CD4-positive, alpha-beta T cell (primary cell): ENCODE results near the gene TRAPPC13. TPM values are rescaled to one million over a fixed set of nuclear protein-coding genes. Genes with fewer than 3 reads are reported as not detected.

ENCODE experiments used
- ATAC-seq: fragments of 200-7000 bp; cut with Tn5 transposase; one replicate; pipeline ENCODE4 v1.10.0; 2022; ENCODE audit warnings: mild to moderate bottlenecking; ENCODE audit not compliant: poor library complexity
- CTCF ChIA-PET: fragments of 350-600 bp; sonication (Branson Sonifier 250); formaldehyde crosslinking; loops from one replicate; lab custom pipeline; 2021; ENCODE audit warnings: antibody characterized with exemption, inconsistent platforms; lab: Charles Lee
- POLR2A ChIA-PET: fragments of 350-600 bp; sonication (Branson Sonifier 250); formaldehyde crosslinking; loops from one replicate; lab custom pipeline; 2021; ENCODE audit warnings: antibody characterized with exemption, inconsistent platforms; lab: Charles Lee
- DNase-seq, 14 experiments: peaks; one replicate each; pipeline ENCODE4 v3.0.0-alpha.2; 2013 to 2020; ENCODE audit warnings: mixed read lengths in 2 of 14
- H3K27ac ChIP-seq, 2 donors: one replicate each; pipeline versions ENCODE4 v1.5.1 to v1.7.0; 2013; ENCODE audit warnings: low read length in 2 of 2, low read depth in 1 of 2, mild to moderate bottlenecking in 1 of 2
- H3K27me3 ChIP-seq, 2 experiments: 1 replicate in 1 of 2; 2 replicates in 1 of 2; pipeline versions ENCODE4 v1.6.1 to v1.7.0; 2013; ENCODE audit warnings: low read length in 2 of 2, control low read depth in 1 of 2, mild to moderate bottlenecking in 1 of 2, moderate library complexity in 1 of 2; ENCODE audit not compliant: insufficient read depth in 2 of 2, control insufficient read depth in 1 of 2
- H3K36me3 ChIP-seq: one replicate; pipeline ENCODE4 v1.6.1; 2013; ENCODE audit warnings: low read length, control low read depth; ENCODE audit not compliant: insufficient read depth
- H3K4me1 ChIP-seq: one replicate; pipeline ENCODE4 v1.6.1; 2013; ENCODE audit warnings: low read length, control low read depth; ENCODE audit not compliant: insufficient read depth
- H3K4me3 ChIP-seq: one replicate; pipeline ENCODE4 v1.5.1; 2013; ENCODE audit warnings: mild to moderate bottlenecking, low read length, moderate library complexity
- H3K9me3 ChIP-seq, 2 experiments: 1 replicate in 1 of 2; 2 replicates in 1 of 2; pipeline versions ENCODE4 v1.6.1 to v1.7.0; 2013; ENCODE audit warnings: low read length in 2 of 2, mild to moderate bottlenecking in 2 of 2, control low read depth in 1 of 2, moderate library complexity in 1 of 2; ENCODE audit not compliant: control insufficient read depth in 1 of 2, insufficient read depth in 1 of 2
- H3K27ac Mint-ChIP-seq: one replicate; pipeline ENCODE4 v1.8.0; 2020; ENCODE audit warnings: mixed read lengths
- H3K27me3 Mint-ChIP-seq: one replicate; pipeline ENCODE4 v1.8.0; 2021; ENCODE audit warnings: mixed read lengths
- H3K36me3 Mint-ChIP-seq: one replicate; pipeline ENCODE4 v1.8.0; 2021; ENCODE audit warnings: low read depth, mixed read lengths
- H3K4me1 Mint-ChIP-seq: one replicate; pipeline ENCODE4 v1.8.0; 2021; ENCODE audit warnings: low read depth, mixed read lengths
- H3K4me3 Mint-ChIP-seq: one replicate; pipeline ENCODE4 v1.8.0; 2020; ENCODE audit warnings: mild to moderate bottlenecking, mixed read lengths
- H3K9me3 Mint-ChIP-seq: one replicate; pipeline ENCODE4 v1.8.0; 2020; ENCODE audit warnings: mixed read lengths
- intact Hi-C, 2 experiments: fragments of 100-400 bp; cut with DNase I in 1 of 2; cut with micrococcal nuclease in 1 of 2; formaldehyde crosslinking; loops; one replicate each; pipeline versions ENCODE4 v1.15.1 to v1.9.0; 2023 to 2025; cut with DNase I, micrococcal nuclease
- total RNA-seq, 174 experiments: library from RNA in 2 of 174; stranded (reverse) in 2 of 174; gene quantifications; one replicate each; pipeline ENCODE4 v1.2.3 and lab custom pipeline; 2021 to 2026
- TF ChIP-seq, protein P1 (sequence below): fragments of 200-600 bp; IDR thresholded peaks from one replicate; pipeline ENCODE4 v1.8.0; 2022; ENCODE audit warnings: antibody characterized with exemption, mild to moderate bottlenecking

The TRAPPC13 gene
- total RNA-seq, 2 experiments from 2014 or later: 11.2 to 14.4 TPM

DNA sequence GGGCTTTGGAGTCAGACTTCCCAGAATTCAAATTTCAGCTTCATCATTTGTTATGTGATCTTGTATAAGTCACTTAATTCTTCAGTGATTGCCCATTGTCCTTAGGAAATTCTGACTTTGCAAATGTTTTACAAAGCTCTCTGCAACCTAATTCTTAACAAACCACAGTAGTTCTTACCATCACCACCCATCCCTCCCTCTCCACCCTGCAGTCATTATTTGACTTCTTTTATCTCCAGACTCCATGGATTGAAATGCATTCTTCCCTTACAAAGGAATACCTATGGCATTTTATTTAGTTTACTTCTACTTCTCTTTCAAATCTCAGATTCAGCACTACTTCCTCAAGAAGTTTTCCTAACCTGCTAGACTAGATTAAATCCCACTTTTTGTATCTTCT, 23.1 kb downstream of the TRAPPC13 start:
- H3K27ac Mint-ChIP-seq: no peak overlapping the region

DNA sequence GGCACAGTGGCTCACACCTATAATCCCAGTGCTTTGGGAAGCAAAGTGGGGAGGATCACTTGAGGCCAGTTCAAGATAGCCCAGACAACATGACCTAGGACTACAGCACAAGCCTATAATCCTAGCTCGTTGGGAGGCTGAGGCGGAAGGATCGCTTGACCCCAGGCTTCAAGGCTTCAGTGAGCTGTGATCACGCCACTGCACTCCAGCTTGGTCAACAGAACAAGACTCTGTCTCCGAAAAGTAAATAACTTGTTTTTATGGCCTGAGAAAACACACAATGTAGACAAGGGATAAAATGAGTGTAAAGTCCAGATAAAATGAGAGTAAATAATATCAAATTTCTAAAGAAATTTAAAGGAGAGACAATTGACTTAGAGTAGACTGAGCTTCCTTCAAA, 26.3 kb downstream of the TRAPPC13 start:
- TF ChIP-seq, protein P1, sequence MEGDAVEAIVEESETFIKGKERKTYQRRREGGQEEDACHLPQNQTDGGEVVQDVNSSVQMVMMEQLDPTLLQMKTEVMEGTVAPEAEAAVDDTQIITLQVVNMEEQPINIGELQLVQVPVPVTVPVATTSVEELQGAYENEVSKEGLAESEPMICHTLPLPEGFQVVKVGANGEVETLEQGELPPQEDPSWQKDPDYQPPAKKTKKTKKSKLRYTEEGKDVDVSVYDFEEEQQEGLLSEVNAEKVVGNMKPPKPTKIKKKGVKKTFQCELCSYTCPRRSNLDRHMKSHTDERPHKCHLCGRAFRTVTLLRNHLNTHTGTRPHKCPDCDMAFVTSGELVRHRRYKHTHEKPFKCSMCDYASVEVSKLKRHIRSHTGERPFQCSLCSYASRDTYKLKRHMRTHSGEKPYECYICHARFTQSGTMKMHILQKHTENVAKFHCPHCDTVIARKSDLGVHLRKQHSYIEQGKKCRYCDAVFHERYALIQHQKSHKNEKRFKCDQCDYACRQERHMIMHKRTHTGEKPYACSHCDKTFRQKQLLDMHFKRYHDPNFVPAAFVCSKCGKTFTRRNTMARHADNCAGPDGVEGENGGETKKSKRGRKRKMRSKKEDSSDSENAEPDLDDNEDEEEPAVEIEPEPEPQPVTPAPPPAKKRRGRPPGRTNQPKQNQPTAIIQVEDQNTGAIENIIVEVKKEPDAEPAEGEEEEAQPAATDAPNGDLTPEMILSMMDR: no peak
- Histone ChIP-seq H3K27me3 (no peaks in the 10 kb centered on the region), H3K36me3 (peaks cover 33% of the 10 kb centered on the region), H3K27ac (no peak overlapping the region), H3K4me1 (no peaks in the 10 kb centered on the region), H3K4me3 (no peak overlapping the region), H3K9me3 (no peaks in the 10 kb centered on the region)
- DNase-seq: no peak
- ChIA-PET CTCF (no interaction called here), POLR2A (no interaction called here)
- H3K9me3 Mint-ChIP-seq: no peaks in the 10 kb centered on the region
- intact Hi-C loops: no loop called here
- H3K36me3 Mint-ChIP-seq: peaks cover 64% of the 10 kb centered on the region
- H3K27me3 Mint-ChIP-seq: no peaks in the 10 kb centered on the region
- H3K4me3 Mint-ChIP-seq: no peak overlapping the region
- H3K27ac Mint-ChIP-seq: no peak overlapping the region
- H3K4me1 Mint-ChIP-seq: no peaks in the 10 kb centered on the region
- no peak for ATAC-seq

More for the DNA sequence above, 23.1 kb downstream of the TRAPPC13 start:
- DNase-seq (no peak), ATAC-seq (no peak)
- H3K4me1 ChIP-seq: no peaks in the 10 kb centered on the region
- intact Hi-C loops: no loop called here
- no peak overlapping the region for H3K27ac ChIP-seq
- no peak overlapping the region for H3K4me3 ChIP-seq
- Mint-ChIP-seq H3K4me3 (no peak overlapping the region), H3K9me3 (no peaks in the 10 kb centered on the region), H3K36me3 (peaks cover 54% of the 10 kb centered on the region), H3K4me1 (no peaks in the 10 kb centered on the region), H3K27me3 (no peaks in the 10 kb centered on the region)
- no peaks in the 10 kb centered on the region for H3K27me3 ChIP-seq
- ChIA-PET CTCF (no interaction called here), POLR2A (no interaction called here)
- peaks cover 34% of the 10 kb centered on the region for H3K36me3 ChIP-seq
- TF ChIP-seq, protein P1: no peak
- H3K9me3 ChIP-seq: no peaks in the 10 kb centered on the region

GRCh38 chr5:65654713-65655112, 29.9 kb downstream of the TRAPPC13 start:
- H3K27ac ChIP-seq: no peak overlapping the region
- Mint-ChIP-seq H3K27me3 (no peaks in the 10 kb centered on the region), H3K36me3 (peaks cover 52% of the 10 kb centered on the region), H3K9me3 (no peaks in the 10 kb centered on the region), H3K4me3 (no peak overlapping the region), H3K27ac (no peak overlapping the region), H3K4me1 (no peaks in the 10 kb centered on the region)
- peaks cover 18% of the 10 kb centered on the region for H3K36me3 ChIP-seq
- H3K4me1 ChIP-seq: no peaks in the 10 kb centered on the region
- DNase-seq: no peak
- intact Hi-C loops: no loop called here
- TF ChIP-seq, protein P1: no peak
- ChIA-PET POLR2A (no interaction called here), CTCF (no interaction called here)
- H3K27me3 ChIP-seq: no peaks in the 10 kb centered on the region
- no peaks in the 10 kb centered on the region for H3K9me3 ChIP-seq
- no peak overlapping the region for H3K4me3 ChIP-seq
- no peak for ATAC-seq
